ENCODE measurements around the gene SORCS1. TPM values are rescaled to one million over a fixed set of nuclear protein-coding genes. Genes with fewer than 3 reads are reported as not detected.

Gene SORCS1
- total RNA-seq, 1 donor from 2014 or later: 13.6 TPM

DNA sequence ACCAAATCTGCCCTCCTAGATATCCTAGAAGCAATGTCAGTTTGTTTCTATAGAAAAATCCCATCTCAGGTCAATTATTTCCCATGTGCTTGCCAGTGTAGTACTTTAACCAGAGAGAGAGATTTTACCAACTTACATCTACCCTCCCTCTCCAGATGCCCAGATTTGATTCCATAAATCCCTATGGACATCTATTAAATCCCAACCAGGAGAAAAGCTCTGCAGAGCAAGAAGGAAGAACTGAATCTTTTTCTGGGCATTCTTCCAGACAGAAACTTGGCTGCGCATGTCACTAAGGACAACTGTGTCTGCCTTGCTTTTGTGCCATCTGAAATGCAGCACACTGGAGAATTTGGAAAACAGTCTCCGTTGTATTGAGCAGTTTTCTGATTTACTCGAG lies 597.6 kb downstream of the SORCS1 start:
- Mint-ChIP-seq H3K4me1 (ENCODE audit: low read depth) (no peaks in the 10 kb centered on the region), H3K9me3 (ENCODE audit: low read depth) (no peaks in the 10 kb centered on the region), H3K27me3 (no peaks in the 10 kb centered on the region), H3K27ac (no peak overlapping the region), H3K4me3 (ENCODE audit: low read depth) (no peak overlapping the region), H3K36me3 (ENCODE audit: insufficient read depth) (no peaks in the 10 kb centered on the region)
- DNase-seq (ENCODE audit: low spot score, unreplicated experiment): no peak
- TF ChIP-seq, protein P1, sequence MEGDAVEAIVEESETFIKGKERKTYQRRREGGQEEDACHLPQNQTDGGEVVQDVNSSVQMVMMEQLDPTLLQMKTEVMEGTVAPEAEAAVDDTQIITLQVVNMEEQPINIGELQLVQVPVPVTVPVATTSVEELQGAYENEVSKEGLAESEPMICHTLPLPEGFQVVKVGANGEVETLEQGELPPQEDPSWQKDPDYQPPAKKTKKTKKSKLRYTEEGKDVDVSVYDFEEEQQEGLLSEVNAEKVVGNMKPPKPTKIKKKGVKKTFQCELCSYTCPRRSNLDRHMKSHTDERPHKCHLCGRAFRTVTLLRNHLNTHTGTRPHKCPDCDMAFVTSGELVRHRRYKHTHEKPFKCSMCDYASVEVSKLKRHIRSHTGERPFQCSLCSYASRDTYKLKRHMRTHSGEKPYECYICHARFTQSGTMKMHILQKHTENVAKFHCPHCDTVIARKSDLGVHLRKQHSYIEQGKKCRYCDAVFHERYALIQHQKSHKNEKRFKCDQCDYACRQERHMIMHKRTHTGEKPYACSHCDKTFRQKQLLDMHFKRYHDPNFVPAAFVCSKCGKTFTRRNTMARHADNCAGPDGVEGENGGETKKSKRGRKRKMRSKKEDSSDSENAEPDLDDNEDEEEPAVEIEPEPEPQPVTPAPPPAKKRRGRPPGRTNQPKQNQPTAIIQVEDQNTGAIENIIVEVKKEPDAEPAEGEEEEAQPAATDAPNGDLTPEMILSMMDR (IDR thresholded peaks at IDR 0.05; ENCODE audit: unreplicated experiment): no peak

DNA sequence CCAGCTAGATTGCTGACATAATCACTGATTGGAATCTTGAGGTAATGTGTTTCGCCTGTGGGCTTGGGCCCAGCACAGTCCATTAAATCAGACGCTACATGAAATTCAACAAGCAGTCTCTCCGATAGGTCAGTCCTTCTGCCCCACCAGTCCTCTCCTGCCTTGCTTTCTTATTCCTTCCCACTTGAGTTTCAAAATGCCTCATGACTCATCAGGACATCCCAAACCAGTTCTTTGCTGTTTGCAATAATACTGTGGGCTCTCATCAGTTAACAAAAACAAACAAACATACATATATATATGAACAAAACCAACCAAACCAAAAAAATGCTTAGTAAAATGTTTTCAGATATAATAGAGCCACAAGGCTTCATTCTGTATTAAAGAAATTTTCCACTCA lies 599.0 kb downstream of the SORCS1 start:
- no peaks in the 10 kb centered on the region for H3K4me1 Mint-ChIP-seq (ENCODE audit: low read depth)
- no peaks in the 10 kb centered on the region for H3K27me3 Mint-ChIP-seq
- DNase-seq (ENCODE audit: low spot score, unreplicated experiment): no peak
- no peak overlapping the region for H3K4me3 Mint-ChIP-seq (ENCODE audit: low read depth)
- H3K36me3 Mint-ChIP-seq (ENCODE audit: insufficient read depth): no peaks in the 10 kb centered on the region
- TF ChIP-seq, protein P1 (IDR thresholded peaks at IDR 0.05; ENCODE audit: unreplicated experiment): no peak
- H3K9me3 Mint-ChIP-seq (ENCODE audit: low read depth): no peaks in the 10 kb centered on the region
- no peak overlapping the region for H3K27ac Mint-ChIP-seq

DNA sequence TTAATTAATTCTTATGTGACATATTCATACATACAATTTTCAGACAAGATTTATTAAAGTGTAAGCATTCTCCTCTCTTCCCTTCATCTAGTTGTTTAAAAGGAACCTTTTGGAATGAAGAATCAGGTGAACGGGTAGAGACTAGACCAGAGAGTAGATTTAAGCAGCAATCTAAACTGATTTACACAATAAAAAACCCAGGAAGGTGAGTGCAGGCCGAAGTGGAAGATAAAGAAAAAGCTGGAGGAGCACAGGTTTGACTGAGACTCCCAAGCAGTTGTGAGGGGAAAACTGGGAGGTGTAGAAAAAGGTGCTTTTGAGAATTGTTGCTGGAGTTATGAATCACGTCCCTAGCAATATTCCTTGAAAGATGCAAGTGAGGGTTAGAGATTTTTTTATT lies 601.1 kb downstream of the SORCS1 start:
- TF ChIP-seq, protein P1 (IDR thresholded peaks at IDR 0.05; ENCODE audit: unreplicated experiment): no peak
- no peak overlapping the region for H3K27ac Mint-ChIP-seq
- H3K4me3 Mint-ChIP-seq (ENCODE audit: low read depth): no peak overlapping the region
- no peaks in the 10 kb centered on the region for H3K9me3 Mint-ChIP-seq (ENCODE audit: low read depth)
- DNase-seq (ENCODE audit: low spot score, unreplicated experiment): no peak
- no peaks in the 10 kb centered on the region for H3K27me3 Mint-ChIP-seq
- H3K36me3 Mint-ChIP-seq (ENCODE audit: insufficient read depth): no peaks in the 10 kb centered on the region
- H3K4me1 Mint-ChIP-seq (ENCODE audit: low read depth): no peaks in the 10 kb centered on the region

DNA sequence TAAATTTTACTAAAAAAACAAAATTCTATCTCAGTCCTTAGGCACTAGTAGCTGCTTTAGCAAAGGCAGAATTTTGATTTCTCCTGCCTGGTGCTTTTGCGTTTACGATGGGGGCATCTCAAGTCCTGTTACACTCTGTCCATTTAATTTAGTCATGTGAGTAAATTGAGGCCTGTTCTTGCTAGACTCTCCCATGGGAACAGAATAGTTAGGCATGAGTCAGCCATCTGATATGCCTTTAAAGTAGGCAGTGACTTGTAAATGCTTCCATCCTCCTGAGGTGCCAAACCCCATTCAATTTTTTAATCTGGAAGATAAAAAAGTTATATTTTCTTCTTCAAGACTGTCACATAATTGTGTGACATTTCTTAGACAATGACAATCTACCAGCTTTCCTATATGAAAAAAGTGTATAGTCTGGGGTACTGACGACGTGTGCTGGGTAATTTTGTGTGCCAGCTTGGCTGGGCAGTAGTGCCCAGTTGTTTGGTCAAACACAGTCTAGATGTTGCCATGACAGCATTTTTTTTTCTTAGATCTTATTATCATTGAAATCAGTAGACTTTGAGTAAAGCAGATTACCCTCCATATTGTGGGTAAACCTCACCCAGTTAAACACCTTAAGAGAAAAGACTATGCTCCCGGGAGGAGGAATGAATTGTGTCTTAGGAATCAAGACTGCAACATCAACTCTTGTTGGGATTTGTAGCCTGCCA lies 603.4 kb downstream of the SORCS1 start:
- Mint-ChIP-seq H3K4me1 (ENCODE audit: low read depth) (no peaks in the 10 kb centered on the region), H3K27ac (no peak overlapping the region), H3K9me3 (ENCODE audit: low read depth) (no peaks in the 10 kb centered on the region), H3K4me3 (ENCODE audit: low read depth) (no peak overlapping the region), H3K27me3 (no peaks in the 10 kb centered on the region), H3K36me3 (ENCODE audit: insufficient read depth) (no peaks in the 10 kb centered on the region)
- TF ChIP-seq, protein P1 (IDR thresholded peaks at IDR 0.05; ENCODE audit: unreplicated experiment): no peak
- no peak for DNase-seq (ENCODE audit: low spot score, unreplicated experiment)

DNA sequence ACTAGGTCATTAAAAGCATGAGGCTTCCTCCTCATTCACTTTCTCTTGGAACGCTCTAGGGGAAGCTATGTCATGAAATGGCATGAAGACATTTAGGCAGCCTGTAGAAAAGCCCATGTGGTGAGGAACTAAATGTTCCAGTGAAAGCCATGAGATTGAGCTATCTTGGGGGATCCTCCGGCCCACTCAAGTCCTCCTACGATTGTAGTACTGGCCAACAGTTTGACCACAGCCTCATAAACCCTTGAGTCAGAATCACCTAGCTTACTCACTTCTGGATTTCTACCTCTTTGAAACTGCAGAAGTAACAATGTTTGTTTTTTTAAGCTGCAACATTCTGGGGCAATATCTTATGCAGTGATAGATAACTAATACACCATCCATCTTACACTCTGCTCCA lies 605.1 kb downstream of the SORCS1 start:
- no peak overlapping the region for H3K27ac Mint-ChIP-seq
- H3K27me3 Mint-ChIP-seq: no peaks in the 10 kb centered on the region
- no peak for DNase-seq (ENCODE audit: low spot score, unreplicated experiment)
- no peaks in the 10 kb centered on the region for H3K36me3 Mint-ChIP-seq (ENCODE audit: insufficient read depth)
- TF ChIP-seq, protein P1 (IDR thresholded peaks at IDR 0.05; ENCODE audit: unreplicated experiment): no peak
- no peak overlapping the region for H3K4me3 Mint-ChIP-seq (ENCODE audit: low read depth)
- no peaks in the 10 kb centered on the region for H3K4me1 Mint-ChIP-seq (ENCODE audit: low read depth)
- no peaks in the 10 kb centered on the region for H3K9me3 Mint-ChIP-seq (ENCODE audit: low read depth)
